ENCODE data around the gene RXFP4.

DNA sequence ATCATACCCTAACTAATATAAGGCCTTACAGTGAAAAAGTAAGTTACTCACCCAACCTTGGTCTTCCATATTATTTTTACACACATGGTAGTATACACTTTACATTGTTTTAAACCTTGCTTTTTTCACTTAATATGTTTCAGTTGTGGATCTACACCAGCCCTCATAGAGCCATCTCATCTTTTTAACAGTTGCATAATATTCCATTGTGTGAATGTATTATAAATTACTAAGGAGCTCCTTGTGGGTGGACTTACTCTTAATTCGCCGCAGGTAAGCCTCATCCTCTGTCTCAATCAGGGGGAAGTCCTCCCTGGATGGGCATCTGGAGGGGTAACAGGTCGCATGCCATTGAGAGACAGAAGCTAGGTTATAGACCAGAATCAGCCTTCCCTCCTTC is 13.2 kb downstream of the RXFP4 start:
- no peak for TF ChIP-seq POLR2A (IDR thresholded peaks at IDR 0.05)
- TF ChIP-seq, protein P1, sequence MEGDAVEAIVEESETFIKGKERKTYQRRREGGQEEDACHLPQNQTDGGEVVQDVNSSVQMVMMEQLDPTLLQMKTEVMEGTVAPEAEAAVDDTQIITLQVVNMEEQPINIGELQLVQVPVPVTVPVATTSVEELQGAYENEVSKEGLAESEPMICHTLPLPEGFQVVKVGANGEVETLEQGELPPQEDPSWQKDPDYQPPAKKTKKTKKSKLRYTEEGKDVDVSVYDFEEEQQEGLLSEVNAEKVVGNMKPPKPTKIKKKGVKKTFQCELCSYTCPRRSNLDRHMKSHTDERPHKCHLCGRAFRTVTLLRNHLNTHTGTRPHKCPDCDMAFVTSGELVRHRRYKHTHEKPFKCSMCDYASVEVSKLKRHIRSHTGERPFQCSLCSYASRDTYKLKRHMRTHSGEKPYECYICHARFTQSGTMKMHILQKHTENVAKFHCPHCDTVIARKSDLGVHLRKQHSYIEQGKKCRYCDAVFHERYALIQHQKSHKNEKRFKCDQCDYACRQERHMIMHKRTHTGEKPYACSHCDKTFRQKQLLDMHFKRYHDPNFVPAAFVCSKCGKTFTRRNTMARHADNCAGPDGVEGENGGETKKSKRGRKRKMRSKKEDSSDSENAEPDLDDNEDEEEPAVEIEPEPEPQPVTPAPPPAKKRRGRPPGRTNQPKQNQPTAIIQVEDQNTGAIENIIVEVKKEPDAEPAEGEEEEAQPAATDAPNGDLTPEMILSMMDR (IDR thresholded peaks at IDR 0.05), result no peak
- TF ChIP-seq EP300 (IDR thresholded peaks at IDR 0.05), result no peak
